SU-DHL-6 (cell line): ENCODE data around the gene RBM44.

Experiments
- CTCF ChIP-seq: fragments of 200-600 bp; sonication (generic); IDR thresholded peaks from one replicate; pipeline ENCODE4 v1.5.1; 2017; ENCODE audit warnings: antibody characterized with exemption, mild to moderate bottlenecking, low read length, moderate library complexity; ENCODE audit not compliant: insufficient read depth, poor library complexity, severe bottlenecking
- EZH2phosphoT487 ChIP-seq: fragments of 200-600 bp; sonication (generic), shearing (Covaris generic); conservative IDR thresholded peaks from 2 replicates; pipeline ENCODE4 v1.6.1; 2018; ENCODE audit warnings: mild to moderate bottlenecking, antibody characterized with exemption, low read length, moderate library complexity, mixed read lengths

GRCh38 chr2:237857791-237858190, 59.2 kb downstream of the RBM44 start:
- TF ChIP-seq CTCF (no peak), EZH2phosphoT487 (no peak)
